NCI-H510A (cell line): Measurements from ENCODE around the gene AGAP1.

ENCODE experiments used
- DNase-seq: peaks from one replicate; lab custom pipeline; 2025; lab: John Stamatoyannopoulos, UW

AGAP1 gene

GRCh38 chr2:235711527-235711926, 217.7 kb downstream of the AGAP1 start:
- no peak for DNase-seq

GRCh38 chr2:235712176-235712575, 218.3 kb downstream of the AGAP1 start:
- no peak for DNase-seq

- DNase-seq = no peak
Measured at GRCh38 chr2:235713189-235713588, 219.3 kb downstream of the AGAP1 start.

- no peak for DNase-seq
Measured at GRCh38 chr2:235715601-235716000, 221.8 kb downstream of the AGAP1 start.

GRCh38 chr2:235716875-235717496, 223.1 kb downstream of the AGAP1 start:
- DNase-seq = peak; percentile 74

GRCh38 chr2:235719146-235719942, 225.5 kb downstream of the AGAP1 start:
- DNase-seq = no peak

- DNase-seq = no peak
Measured at GRCh38 chr2:235721625-235722024, 227.8 kb downstream of the AGAP1 start.

- DNase-seq = no peak
Measured at GRCh38 chr2:235722869-235723268, 229.0 kb downstream of the AGAP1 start.

GRCh38 chr2:235723371-235723770, 229.5 kb downstream of the AGAP1 start:
- DNase-seq = no peak

- no peak for DNase-seq
Measured at GRCh38 chr2:235723811-235724465, 230.1 kb downstream of the AGAP1 start.

- no peak for DNase-seq
Measured at GRCh38 chr2:235725016-235725489, 231.2 kb downstream of the AGAP1 start.

GRCh38 chr2:235725841-235726240, 232.0 kb downstream of the AGAP1 start:
- DNase-seq = no peak

GRCh38 chr2:235726554-235726953, 232.7 kb downstream of the AGAP1 start:
- no peak for DNase-seq

- DNase-seq = no peak
Measured at GRCh38 chr2:235727174-235727573, 233.3 kb downstream of the AGAP1 start.

- DNase-seq = no peak
Measured at GRCh38 chr2:235727891-235728799, 234.3 kb downstream of the AGAP1 start.

GRCh38 chr2:235728800-235729556, 235.1 kb downstream of the AGAP1 start:
- DNase-seq = no peak

- no peak for DNase-seq
Measured at GRCh38 chr2:235729557-235729947, 235.7 kb downstream of the AGAP1 start.

- no peak for DNase-seq
Measured at GRCh38 chr2:235730115-235730514, 236.3 kb downstream of the AGAP1 start.

GRCh38 chr2:235733761-235734160, 239.9 kb downstream of the AGAP1 start:
- no peak for DNase-seq

GRCh38 chr2:235734168-235734567, 240.3 kb downstream of the AGAP1 start:
- no peak for DNase-seq

- no peak for DNase-seq
Measured at GRCh38 chr2:235734688-235735231, 240.9 kb downstream of the AGAP1 start.
